Prostate gland (tissue), 2 donors: ENCODE results near the gene CLEC1A.

Experiments
- CTCF ChIP-seq, 4 experiments: fragments of 200-600 bp in 2 of 4; fragments of 450-650 bp in 2 of 4; sonication (generic) in 2 of 4; IDR thresholded peaks; 1 replicate in 3 of 4; 2 replicates in 1 of 4; pipeline ENCODE4 v1.5.1; 2016 to 2019; ENCODE audit warnings: antibody characterized with exemption in 4 of 4, mild to moderate bottlenecking in 2 of 4, moderate library complexity in 2 of 4
- POLR2A ChIP-seq: fragments of 450-650 bp; IDR thresholded peaks from one replicate; pipeline ENCODE4 v1.6.1; 2016; ENCODE audit warnings: antibody characterized with exemption, mild to moderate bottlenecking
- POLR2AphosphoS5 ChIP-seq: sonication (generic); formaldehyde crosslinking; IDR thresholded peaks from one replicate; pipeline ENCODE4 v1.6.1; 2017; ENCODE audit warnings: antibody characterized with exemption

- TF ChIP-seq CTCF (IDR thresholded peaks at IDR 0.05) = no peak
- TF ChIP-seq POLR2A = no peak
- peak; percentile 49 for TF ChIP-seq POLR2AphosphoS5
Observed at GRCh38 chr12:10101042-10101579, 2.3 kb upstream of the CLEC1A start.
